Activated B cell treated with CpG ODN at 0.5 μM for 24 hours (primary cell): ENCODE data around the gene MAPK7. TPM values are rescaled to one million over a fixed set of nuclear protein-coding genes. Genes with fewer than 3 reads are reported as not detected.

Experiments used
- ATAC-seq: fragments of 200-7000 bp; cut with Tn5 transposase; one replicate; pipeline ENCODE4 v1.10.0; 2021; ENCODE audit warnings: low read depth, mild to moderate bottlenecking, moderate library complexity
- CTCF ChIA-PET: fragments of 350-600 bp; sonication (Branson Sonifier 250); formaldehyde crosslinking; loops from one replicate; lab custom pipeline; 2021; ENCODE audit warnings: antibody characterized with exemption; lab: Charles Lee
- POLR2A ChIA-PET: fragments of 350-600 bp; sonication (Branson Sonifier 250); formaldehyde crosslinking; loops from one replicate; lab custom pipeline; 2021; ENCODE audit warnings: antibody characterized with exemption; lab: Charles Lee
- DNase-seq: peaks from one replicate; pipeline ENCODE4 v3.0.0; 2022
- H3K27ac Mint-ChIP-seq: one replicate; pipeline ENCODE4 v1.8.0; 2020; ENCODE audit warnings: mixed read lengths
- H3K27me3 Mint-ChIP-seq: one replicate; pipeline ENCODE4 v1.8.0; 2021; ENCODE audit warnings: mixed read lengths
- H3K36me3 Mint-ChIP-seq: one replicate; pipeline ENCODE4 v1.8.0; 2021; ENCODE audit warnings: low read depth, mixed read lengths
- H3K4me1 Mint-ChIP-seq: one replicate; pipeline ENCODE4 v1.8.0; 2021; ENCODE audit warnings: mixed read lengths
- H3K4me3 Mint-ChIP-seq: one replicate; pipeline ENCODE4 v1.8.0; 2020; ENCODE audit warnings: mild to moderate bottlenecking, mixed read lengths
- H3K9me3 Mint-ChIP-seq: one replicate; pipeline ENCODE4 v1.8.0; 2020; ENCODE audit warnings: mixed read lengths
- intact Hi-C: fragments of 100-400 bp; cut with micrococcal nuclease; formaldehyde crosslinking; loops from one replicate; pipeline ENCODE4 v1.15.1; 2024
- total RNA-seq: library from RNA; stranded (reverse); gene quantifications from 2 replicates; pipeline ENCODE4 v1.2.3, GENCODE V29; 2022
- TF ChIP-seq, protein P1 (sequence below): fragments of 200-600 bp; IDR thresholded peaks from one replicate; pipeline ENCODE4 v1.8.0; 2022; ENCODE audit warnings: antibody characterized with exemption, mild to moderate bottlenecking

The MAPK7 gene
- total RNA-seq, 1 donor from 2014 or later, result 24.0 TPM

GRCh38 chr17:19385521-19385983 lies 7.3 kb downstream of the MAPK7 start:
- no peak for DNase-seq

GRCh38 chr17:19386051-19386929 lies 8.0 kb downstream of the MAPK7 start:
- Mint-ChIP-seq H3K9me3 (no peaks in the 10 kb centered on the region), H3K36me3 (peaks cover 37% of the 10 kb centered on the region), H3K27ac (no peak overlapping the region), H3K4me1 (no peaks in the 10 kb centered on the region), H3K27me3 (peaks cover 5% of the 10 kb centered on the region), H3K4me3 (no peak overlapping the region)
- CTCF ChIA-PET, result no interaction called here
- intact Hi-C loops, result no loop called here
- POLR2A ChIA-PET, result no interaction called here
- ATAC-seq (no peak), DNase-seq (no peak)
- TF ChIP-seq, protein P1, sequence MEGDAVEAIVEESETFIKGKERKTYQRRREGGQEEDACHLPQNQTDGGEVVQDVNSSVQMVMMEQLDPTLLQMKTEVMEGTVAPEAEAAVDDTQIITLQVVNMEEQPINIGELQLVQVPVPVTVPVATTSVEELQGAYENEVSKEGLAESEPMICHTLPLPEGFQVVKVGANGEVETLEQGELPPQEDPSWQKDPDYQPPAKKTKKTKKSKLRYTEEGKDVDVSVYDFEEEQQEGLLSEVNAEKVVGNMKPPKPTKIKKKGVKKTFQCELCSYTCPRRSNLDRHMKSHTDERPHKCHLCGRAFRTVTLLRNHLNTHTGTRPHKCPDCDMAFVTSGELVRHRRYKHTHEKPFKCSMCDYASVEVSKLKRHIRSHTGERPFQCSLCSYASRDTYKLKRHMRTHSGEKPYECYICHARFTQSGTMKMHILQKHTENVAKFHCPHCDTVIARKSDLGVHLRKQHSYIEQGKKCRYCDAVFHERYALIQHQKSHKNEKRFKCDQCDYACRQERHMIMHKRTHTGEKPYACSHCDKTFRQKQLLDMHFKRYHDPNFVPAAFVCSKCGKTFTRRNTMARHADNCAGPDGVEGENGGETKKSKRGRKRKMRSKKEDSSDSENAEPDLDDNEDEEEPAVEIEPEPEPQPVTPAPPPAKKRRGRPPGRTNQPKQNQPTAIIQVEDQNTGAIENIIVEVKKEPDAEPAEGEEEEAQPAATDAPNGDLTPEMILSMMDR, result no peak

More at GRCh38 chr17:19385521-19385983, 7.3 kb downstream of the MAPK7 start:
- ATAC-seq, result no peak
- ChIA-PET POLR2A (no interaction called here), CTCF (no interaction called here)
- Mint-ChIP-seq H3K4me1 (no peaks in the 10 kb centered on the region), H3K9me3 (no peaks in the 10 kb centered on the region), H3K27me3 (peaks cover 5% of the 10 kb centered on the region), H3K36me3 (peaks cover 45% of the 10 kb centered on the region), H3K4me3 (no peak overlapping the region), H3K27ac (no peak overlapping the region)
- intact Hi-C loops, result no loop called here
- TF ChIP-seq, protein P1, result no peak

DNA sequence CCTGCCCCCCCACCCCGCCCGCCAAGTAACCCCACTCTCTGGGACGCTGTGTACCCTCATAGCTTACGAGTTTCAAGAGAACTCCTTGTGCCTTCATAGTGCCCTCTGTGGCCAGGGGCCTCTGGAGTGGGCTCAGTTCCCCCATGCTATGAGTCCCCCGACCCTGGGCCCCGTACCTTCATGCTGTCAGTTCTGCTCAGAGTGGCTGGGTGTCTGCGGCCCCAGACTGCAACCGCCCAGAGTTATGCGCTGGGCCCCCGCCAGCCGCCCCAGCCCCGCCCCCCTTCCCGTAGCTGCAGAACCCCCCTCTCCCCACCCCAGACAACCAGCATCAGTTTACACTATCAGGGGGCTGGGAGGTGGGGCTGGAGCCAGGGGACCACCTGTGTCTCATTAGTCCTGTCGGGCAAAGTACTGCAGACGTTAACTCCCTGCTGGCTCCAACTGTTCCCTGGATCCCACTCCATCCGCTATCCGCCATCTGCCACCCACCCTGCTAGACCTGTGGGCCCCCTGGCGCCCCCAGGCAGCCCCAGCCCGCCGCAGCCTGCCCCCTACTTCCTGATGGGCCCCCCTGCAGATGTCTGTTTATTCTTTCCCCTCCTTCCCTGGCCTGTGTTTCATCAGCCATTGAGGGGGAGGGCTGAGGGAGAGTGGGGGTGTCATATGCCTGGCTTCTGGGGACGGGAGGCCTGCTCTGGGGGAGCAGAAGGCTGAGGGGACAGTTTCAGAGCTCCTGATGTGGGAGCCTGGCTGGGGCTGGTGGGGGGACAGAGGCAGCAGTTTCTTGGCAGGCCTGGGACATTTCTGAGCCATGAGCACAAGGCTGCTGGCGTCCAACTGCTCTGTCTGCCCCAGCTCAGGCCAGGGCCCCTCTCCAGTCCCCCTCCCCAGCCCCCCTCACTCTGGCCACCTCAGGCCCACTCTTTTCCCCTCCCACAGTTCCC lies 8.9 kb downstream of the MAPK7 start, which contains the start of gene MFAP4:
MFAP4 (minus strand) TSS at position 217 of the 947 bp plus-strand sequence; CDS start at position 182, 35 bp downstream.
- POLR2A ChIA-PET, result no interaction called here
- ATAC-seq, result no peak

GRCh38 chr17:19387921-19388521 lies 9.7 kb downstream of the MAPK7 start:
- peaks cover 5% of the 10 kb centered on the region for H3K27me3 Mint-ChIP-seq
- POLR2A ChIA-PET, result no interaction called here
- H3K36me3 Mint-ChIP-seq, result peaks cover 25% of the 10 kb centered on the region
- H3K4me1 Mint-ChIP-seq, result no peaks in the 10 kb centered on the region
- TF ChIP-seq, protein P1, result no peak
- intact Hi-C loops, result no loop called here
- ATAC-seq, result no peak
- no peak overlapping the region for H3K4me3 Mint-ChIP-seq
- no peak overlapping the region for H3K27ac Mint-ChIP-seq
- H3K9me3 Mint-ChIP-seq, result no peaks in the 10 kb centered on the region
- CTCF ChIA-PET, result no interaction called here
- DNase-seq, result no peak

More for the DNA sequence above, 8.9 kb downstream of the MAPK7 start, which contains the start of gene MFAP4:
- TF ChIP-seq, protein P1, result no peak
- Mint-ChIP-seq H3K4me3 (no peak within 1 kb of the TSS), H3K36me3 (peaks cover 32% of the 10 kb centered on the region), H3K27ac (no peak within 1 kb of the TSS), H3K4me1 (no peaks in the 10 kb centered on the region), H3K9me3 (no peaks in the 10 kb centered on the region), H3K27me3 (peaks cover 5% of the 10 kb centered on the region)
- no peak for DNase-seq
- CTCF ChIA-PET, result no interaction called here
- intact Hi-C loops, result no loop called here
